Muscle layer of duodenum (tissue), 2 donors: ENCODE measurements around the gene FBXL16.
A peak's percentile ranks its signal among the peaks of the same experiment; 100 is the strongest.

ENCODE experiments used
- H3K27ac ChIP-seq: one replicate; pipeline ENCODE4 v1.7.0; 2013; ENCODE audit warnings: mild to moderate bottlenecking, low read length
- H3K27me3 ChIP-seq: one replicate; pipeline ENCODE4 v1.7.0; 2013; ENCODE audit warnings: low read depth, mild to moderate bottlenecking, control low read depth, low read length
- H3K36me3 ChIP-seq, 2 donors: one replicate each; pipeline ENCODE4 v1.7.0; 2013; ENCODE audit warnings: low read length in 2 of 2, control low read depth in 1 of 2, mild to moderate bottlenecking in 1 of 2; ENCODE audit not compliant: insufficient read depth in 2 of 2, control insufficient read depth in 1 of 2
- H3K4me1 ChIP-seq, 2 donors: one replicate each; pipeline ENCODE4 v1.7.0; 2013; ENCODE audit warnings: low read length in 2 of 2, mild to moderate bottlenecking in 2 of 2, control low read depth in 1 of 2, moderate library complexity in 1 of 2; ENCODE audit not compliant: insufficient read depth in 2 of 2, control insufficient read depth in 1 of 2
- H3K4me3 ChIP-seq, 2 donors: one replicate each; pipeline ENCODE4 v1.7.0; 2013; ENCODE audit warnings: low read length in 2 of 2, low read depth in 1 of 2, mild to moderate bottlenecking in 1 of 2
- H3K9me3 ChIP-seq, 2 donors: one replicate each; pipeline ENCODE4 v1.7.0; 2013; ENCODE audit warnings: low read length in 2 of 2, control low read depth in 1 of 2, mild to moderate bottlenecking in 1 of 2; ENCODE audit not compliant: control insufficient read depth in 1 of 2
- donor health status: healthy.

Gene FBXL16

GRCh38 chr16:682493-683395, 22.9 kb downstream of the FBXL16 start:
- Histone ChIP-seq H3K9me3 (no peaks in the 10 kb centered on the region), H3K27ac (no peak overlapping the region), H3K36me3 (peaks cover 5 to 34% of the 10 kb centered on the region in 2 donors), H3K4me3 (no peak overlapping the region), H3K27me3 (no peaks in the 10 kb centered on the region), H3K4me1 (peaks cover 7 to 50% of the 10 kb centered on the region in 2 donors)

- Histone ChIP-seq H3K36me3 (peaks cover 5 to 27% of the 10 kb centered on the region in 2 donors), H3K27ac (no peak overlapping the region), H3K4me3 (peak overlapping the region in 1 of 2 donors; percentile 85), H3K9me3 (no peaks in the 10 kb centered on the region), H3K27me3 (no peaks in the 10 kb centered on the region), H3K4me1 (peaks cover 7 to 50% of the 10 kb centered on the region in 2 donors)
These were observed 23.7 kb downstream of the FBXL16 start for GRCh38 chr16:681746-682427.

GRCh38 chr16:680967-681745, 24.4 kb downstream of the FBXL16 start:
- peak overlapping the region; percentile 68 to 85 for H3K4me3 ChIP-seq
- H3K4me1 ChIP-seq = peaks cover 7 to 50% of the 10 kb centered on the region in 2 donors
- no peaks in the 10 kb centered on the region for H3K9me3 ChIP-seq
- H3K27me3 ChIP-seq = no peaks in the 10 kb centered on the region
- H3K27ac ChIP-seq = no peak overlapping the region
- H3K36me3 ChIP-seq = peaks cover 5 to 19% of the 10 kb centered on the region in 2 donors

GRCh38 chr16:680625-680945, 25.0 kb downstream of the FBXL16 start:
- Histone ChIP-seq H3K4me1 (peaks cover 7 to 48% of the 10 kb centered on the region in 2 donors), H3K36me3 (peaks cover 5 to 17% of the 10 kb centered on the region in 2 donors), H3K27ac (no peak overlapping the region), H3K9me3 (no peaks in the 10 kb centered on the region), H3K27me3 (no peaks in the 10 kb centered on the region), H3K4me3 (peak overlapping the region; percentile 68 to 85)

- peaks cover 5 to 17% of the 10 kb centered on the region in 2 donors for H3K36me3 ChIP-seq
- peaks cover 7 to 47% of the 10 kb centered on the region in 2 donors for H3K4me1 ChIP-seq
- H3K27me3 ChIP-seq = no peaks in the 10 kb centered on the region
- no peak within 1 kb of the TSS for H3K27ac ChIP-seq
- H3K9me3 ChIP-seq = no peaks in the 10 kb centered on the region
- H3K4me3 ChIP-seq = peak within 1 kb of the TSS; percentile 68 to 85
These were observed 25.6 kb downstream of the FBXL16 start, which contains the start of gene STUB1 for GRCh38 chr16:679814-680624. STUB1 (plus strand) TSS chr16:680410; CDS start chr16:680526, 116 bp downstream.

GRCh38 chr16:678858-679813, 26.5 kb downstream of the FBXL16 start:
- Histone ChIP-seq H3K4me1 (peaks cover 7 to 50% of the 10 kb centered on the region in 2 donors), H3K27ac (no peak overlapping the region), H3K9me3 (no peaks in the 10 kb centered on the region), H3K36me3 (peaks cover 5 to 17% of the 10 kb centered on the region in 2 donors), H3K27me3 (no peaks in the 10 kb centered on the region), H3K4me3 (peak overlapping the region; percentile 42 to 85)

- Histone ChIP-seq H3K4me1 (peaks cover 7 to 44% of the 10 kb centered on the region in 2 donors), H3K4me3 (no peak overlapping the region), H3K27me3 (no peaks in the 10 kb centered on the region), H3K27ac (no peak overlapping the region), H3K9me3 (no peaks in the 10 kb centered on the region), H3K36me3 (peaks cover 5 to 24% of the 10 kb centered on the region in 2 donors)
These were observed 27.3 kb downstream of the FBXL16 start for GRCh38 chr16:678209-678857.

GRCh38 chr16:677316-678190, 28.0 kb downstream of the FBXL16 start:
- Histone ChIP-seq H3K36me3 (peaks cover 5 to 27% of the 10 kb centered on the region in 2 donors), H3K27me3 (no peaks in the 10 kb centered on the region), H3K4me3 (no peak overlapping the region), H3K4me1 (peaks cover 7 to 37% of the 10 kb centered on the region in 2 donors), H3K9me3 (no peaks in the 10 kb centered on the region), H3K27ac (no peak overlapping the region)

- Histone ChIP-seq H3K27ac (no peak overlapping the region), H3K9me3 (no peaks in the 10 kb centered on the region)
These were observed 28.7 kb downstream of the FBXL16 start for GRCh38 chr16:676913-677312.

More at GRCh38 chr16:676913-677312, 28.7 kb downstream of the FBXL16 start:
- H3K36me3 ChIP-seq = peaks cover 4 to 27% of the 10 kb centered on the region in 2 donors
- H3K27me3 ChIP-seq = no peaks in the 10 kb centered on the region
- H3K4me1 ChIP-seq = peaks cover 7 to 30% of the 10 kb centered on the region in 2 donors
- no peak overlapping the region for H3K4me3 ChIP-seq
